Gastroesophageal sphincter (tissue), 4 donors: ENCODE measurements around the gene FYTTD1. TPM values are rescaled to one million over a fixed set of nuclear protein-coding genes. Genes with fewer than 3 reads are reported as not detected.

ENCODE experiments used
- ATAC-seq: fragments of 150-250 bp; one replicate; pipeline ENCODE4 v1.9.1; 2016; ENCODE audit warnings: mild to moderate bottlenecking, moderate library complexity
- H3K27ac ChIP-seq, 4 donors: fragments of 200-600 bp; sonication (generic) in 3 of 4; 1 replicate in 3 of 4; 2 replicates in 1 of 4; pipeline ENCODE4 v1.5.1; 2016 to 2019
- H3K27me3 ChIP-seq: fragments of 200-600 bp; sonication (generic); one replicate; pipeline ENCODE4 v1.5.1; 2019
- H3K36me3 ChIP-seq, 2 donors: fragments of 200-600 bp; sonication (generic); one replicate each; pipeline ENCODE4 v1.5.1; 2019; ENCODE audit warnings: control low read depth in 1 of 2
- H3K4me1 ChIP-seq, 3 donors: fragments of 200-600 bp; sonication (generic); 1 replicate in 2 of 3; 2 replicates in 1 of 3; pipeline ENCODE4 v1.5.1; 2016 to 2019; ENCODE audit warnings: control low read depth in 2 of 3
- H3K4me3 ChIP-seq, 2 donors: fragments of 200-600 bp; sonication (generic); one replicate each; pipeline ENCODE4 v1.5.1; 2019; ENCODE audit warnings: mild to moderate bottlenecking in 1 of 2, moderate library complexity in 1 of 2
- H3K9me3 ChIP-seq, 3 donors: fragments of 200-600 bp; sonication (generic); one replicate each; pipeline ENCODE4 v1.5.1; 2017 to 2019; ENCODE audit warnings: control low read depth in 2 of 3
- CTCF ChIP-seq, 4 experiments: fragments of 200-600 bp in 2 of 4; fragments of 450-650 bp in 2 of 4; sonication (generic) in 1 of 4; IDR thresholded peaks; one replicate each; pipeline ENCODE4 v1.5.1; 2017 to 2019; ENCODE audit warnings: antibody characterized with exemption in 4 of 4, mild to moderate bottlenecking in 2 of 4, moderate library complexity in 2 of 4
- EP300 ChIP-seq: sonication (generic); formaldehyde crosslinking; IDR thresholded peaks from one replicate; pipeline ENCODE4 v1.6.1; 2017; ENCODE audit warnings: antibody characterized with exemption, mild to moderate bottlenecking
- POLR2A ChIP-seq, 2 donors: fragments of 450-650 bp; IDR thresholded peaks; one replicate each; pipeline ENCODE4 v1.6.1; 2017; ENCODE audit warnings: antibody characterized with exemption in 2 of 2, mild to moderate bottlenecking in 2 of 2, moderate library complexity in 1 of 2
- POLR2AphosphoS5 ChIP-seq: sonication (generic); formaldehyde crosslinking; IDR thresholded peaks from one replicate; pipeline ENCODE4 v1.6.1; 2017; ENCODE audit warnings: antibody characterized with exemption
- WGBS, 2 donors: methylation state at CpG; one replicate each; pipeline ENCODE4 v1.1.5; 2018; ENCODE audit warnings: low coverage in 1 of 2; 5-methylcytosine and 5-hydroxymethylcytosine counted together
- total RNA-seq, 4 donors: library from RNA; depleted of rRNA; stranded (reverse); fragments of >200 nt; gene quantifications; one replicate each; pipeline ENCODE4 v1.1.0, GENCODE V29; 2016

Gene FYTTD1
- total RNA-seq, 4 donors from 2014 or later = 69.1 to 88.1 (median 87.0) TPM

- H3K4me3 ChIP-seq = no peak overlapping the region
- H3K27me3 ChIP-seq = no peaks in the 10 kb centered on the region
- peaks cover 0 to 7% (median 0%) of the 10 kb centered on the region in 3 donors for H3K4me1 ChIP-seq
- H3K27ac ChIP-seq = no peak overlapping the region
- H3K36me3 ChIP-seq = peaks cover 3 to 82% of the 10 kb centered on the region in 2 donors
- 93 to 97% methylated on average over 2 to 3 of the region's 3 CpGs for WGBS, 2 donors
- no peak for ATAC-seq
- TF ChIP-seq EP300 (no peak), POLR2AphosphoS5 (no peak), CTCF (IDR thresholded peaks at IDR 0.05) (no peak), POLR2A (IDR thresholded peaks at IDR 0.05) (no peak)
- H3K9me3 ChIP-seq = no peaks in the 10 kb centered on the region
Observed at GRCh38 chr3:197829397-197830045, 79.8 kb downstream of the FYTTD1 start.

GRCh38 chr3:197830308-197830966 lies 80.8 kb downstream of the FYTTD1 start:
- Histone ChIP-seq H3K9me3 (no peaks in the 10 kb centered on the region), H3K36me3 (peaks cover 3 to 91% of the 10 kb centered on the region in 2 donors), H3K4me3 (no peak overlapping the region), H3K4me1 (no peaks in the 10 kb centered on the region), H3K27me3 (no peaks in the 10 kb centered on the region), H3K27ac (no peak overlapping the region)
- no peak for ATAC-seq
- TF ChIP-seq POLR2AphosphoS5 (no peak), CTCF (IDR thresholded peaks at IDR 0.05) (no peak), POLR2A (IDR thresholded peaks at IDR 0.05) (no peak), EP300 (no peak)
- WGBS, 2 donors = 76% methylated on average over 6 of the region's 6 CpGs

- Histone ChIP-seq H3K36me3 (peaks cover 3 to 96% of the 10 kb centered on the region in 2 donors), H3K9me3 (no peaks in the 10 kb centered on the region), H3K4me1 (no peaks in the 10 kb centered on the region), H3K4me3 (no peak overlapping the region), H3K27ac (no peak overlapping the region), H3K27me3 (no peaks in the 10 kb centered on the region)
- ATAC-seq = no peak
- TF ChIP-seq EP300 (no peak), POLR2AphosphoS5 (no peak), POLR2A (IDR thresholded peaks at IDR 0.05) (no peak), CTCF (IDR thresholded peaks at IDR 0.05) (no peak)
- WGBS, 2 donors = 82 to 91% methylated on average over 8 of the region's 8 CpGs
Observed at GRCh38 chr3:197830967-197831313, 81.3 kb downstream of the FYTTD1 start.

- H3K4me3 ChIP-seq = no peak overlapping the region
- H3K27me3 ChIP-seq = no peaks in the 10 kb centered on the region
- 77 to 91% methylated on average over 3 to 8 of the region's 8 CpGs for WGBS, 2 donors
- H3K9me3 ChIP-seq = no peaks in the 10 kb centered on the region
- peaks cover 0 to 84% of the 10 kb centered on the region in 2 donors for H3K36me3 ChIP-seq
- TF ChIP-seq EP300 (no peak), CTCF (IDR thresholded peaks at IDR 0.05) (no peak), POLR2A (IDR thresholded peaks at IDR 0.05) (no peak), POLR2AphosphoS5 (no peak)
- H3K4me1 ChIP-seq = no peaks in the 10 kb centered on the region
- no peak for ATAC-seq
- no peak overlapping the region for H3K27ac ChIP-seq
Observed at GRCh38 chr3:197833930-197834715, 84.4 kb downstream of the FYTTD1 start.
